ENCODE results near the gene TRIM65.
"Not testable (repeated sequence)": the region's sequence is repeated elsewhere in the genome, so short reads cannot be mapped to it uniquely, and the experiment has no call there.

TRIM65 gene

DNA sequence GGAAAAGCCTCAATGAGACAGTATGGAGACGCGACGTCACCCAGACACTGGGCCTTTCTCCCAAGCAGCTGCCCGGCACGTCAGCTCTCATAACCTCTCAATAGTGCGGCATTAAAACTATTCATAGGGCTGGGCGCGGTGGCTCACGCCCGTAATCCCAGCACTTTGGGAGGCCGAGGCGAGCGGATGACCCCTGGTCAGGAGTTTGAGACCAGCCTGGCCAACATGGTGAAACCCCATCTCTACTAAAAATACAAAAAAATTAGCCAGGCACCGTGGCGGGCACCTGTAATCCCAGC lies 45.1 kb downstream of the TRIM65 start:
- DNase-seq (ENCODE audit: low read depth), result not testable (repeated sequence)

DNA sequence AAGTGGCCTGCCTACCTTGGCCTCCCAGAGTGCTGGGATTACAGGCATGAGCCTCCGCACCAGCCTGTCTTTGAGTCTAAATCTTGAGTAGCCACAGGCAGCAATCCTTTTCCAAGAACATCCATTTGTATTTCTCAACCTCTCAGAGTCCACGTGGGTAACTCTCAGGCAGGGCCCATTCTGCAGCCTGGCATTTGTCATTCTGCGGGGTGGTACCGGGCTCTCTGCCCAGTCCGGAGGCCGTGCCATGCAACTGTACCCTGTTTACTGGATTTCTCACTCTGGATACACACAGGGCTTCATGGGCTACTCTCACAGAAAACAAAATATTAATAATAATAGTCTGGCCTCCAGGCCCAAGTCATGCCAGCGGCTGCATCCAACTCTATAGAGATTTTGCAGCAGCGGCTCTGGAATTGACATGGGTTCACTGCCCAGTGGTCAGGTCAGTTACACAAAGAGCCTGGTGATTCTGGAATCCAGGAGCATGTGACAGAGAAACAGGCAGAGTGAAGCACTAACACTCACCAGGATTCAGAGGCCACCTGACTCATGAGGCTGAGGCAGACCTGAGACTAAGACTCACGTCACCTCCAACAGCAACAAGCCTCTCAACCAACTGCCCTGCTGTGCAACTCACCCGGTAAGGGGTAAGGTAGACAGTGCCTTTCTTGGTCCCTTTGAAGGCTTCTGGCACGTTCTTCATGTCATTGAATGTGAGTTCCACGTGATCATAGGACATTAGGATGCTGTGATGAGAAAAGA lies 45.6 kb downstream of the TRIM65 start:
- peak; percentile 69 for DNase-seq (ENCODE audit: low read depth)

DNA sequence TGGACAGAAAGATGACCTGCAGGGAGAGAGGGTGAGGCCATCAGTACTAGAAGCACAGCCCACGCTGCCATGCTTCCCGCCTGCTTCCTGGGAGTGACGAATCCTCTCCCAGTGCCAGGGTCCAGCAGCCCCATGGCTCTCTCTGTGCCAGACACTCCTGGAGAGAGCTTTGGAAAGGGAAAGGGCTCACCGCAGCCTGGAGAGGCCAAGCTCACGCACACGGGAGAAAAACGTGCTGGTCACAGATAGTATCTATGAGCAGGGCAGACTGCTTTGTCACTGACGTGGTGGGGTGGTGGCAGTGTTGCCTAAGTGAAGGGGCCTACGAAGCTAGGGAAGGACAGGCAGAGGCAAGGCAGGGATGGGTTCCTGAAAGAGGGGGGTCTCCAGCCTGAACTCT lies 47.0 kb downstream of the TRIM65 start:
- no peak for DNase-seq (ENCODE audit: low read depth)

- no peak for DNase-seq (ENCODE audit: low read depth)
Measured at GRCh38 chr17:75849279-75849646, 47.5 kb downstream of the TRIM65 start.

DNA sequence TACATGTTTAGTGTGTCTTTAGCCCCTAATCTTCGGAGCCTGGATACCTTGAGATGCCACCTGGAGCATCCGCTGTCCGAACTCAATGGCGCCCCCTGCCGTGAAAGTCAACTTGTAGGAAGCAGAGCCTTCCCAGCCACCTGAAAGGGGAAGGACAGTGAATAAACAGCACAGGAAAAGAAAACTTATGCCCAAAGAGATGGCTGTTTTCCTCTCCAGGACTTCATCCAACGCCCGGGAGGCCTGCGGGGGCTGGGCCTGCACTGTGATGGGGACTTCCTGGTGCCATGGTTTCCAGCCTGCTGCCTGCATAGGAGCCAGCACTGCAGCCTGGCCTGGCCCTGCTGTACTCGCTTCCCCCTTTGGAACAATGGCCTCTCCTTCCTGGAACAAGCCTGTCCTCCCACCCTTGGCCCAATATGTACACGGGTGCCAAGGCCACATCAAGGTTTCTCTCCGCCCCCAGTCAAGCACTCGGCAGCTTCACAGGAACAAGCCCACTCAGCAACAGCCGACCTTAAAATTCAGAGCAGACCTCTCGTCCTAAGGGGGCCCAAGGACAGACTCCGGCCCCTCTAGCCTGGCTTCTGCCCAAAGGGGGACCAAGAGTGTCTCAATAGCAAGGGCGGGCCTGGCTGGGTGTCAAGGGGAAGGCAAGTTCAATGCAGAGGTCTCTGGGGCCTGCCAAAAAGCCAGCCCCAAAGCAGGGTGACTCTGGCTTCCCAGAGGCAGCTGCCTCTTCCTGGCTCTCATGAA lies 48.0 kb downstream of the TRIM65 start:
- DNase-seq (ENCODE audit: low read depth), result no peak

GRCh38 chr17:75847614-75848522 lies 48.9 kb downstream of the TRIM65 start:
- no peak for DNase-seq (ENCODE audit: low read depth)

DNA sequence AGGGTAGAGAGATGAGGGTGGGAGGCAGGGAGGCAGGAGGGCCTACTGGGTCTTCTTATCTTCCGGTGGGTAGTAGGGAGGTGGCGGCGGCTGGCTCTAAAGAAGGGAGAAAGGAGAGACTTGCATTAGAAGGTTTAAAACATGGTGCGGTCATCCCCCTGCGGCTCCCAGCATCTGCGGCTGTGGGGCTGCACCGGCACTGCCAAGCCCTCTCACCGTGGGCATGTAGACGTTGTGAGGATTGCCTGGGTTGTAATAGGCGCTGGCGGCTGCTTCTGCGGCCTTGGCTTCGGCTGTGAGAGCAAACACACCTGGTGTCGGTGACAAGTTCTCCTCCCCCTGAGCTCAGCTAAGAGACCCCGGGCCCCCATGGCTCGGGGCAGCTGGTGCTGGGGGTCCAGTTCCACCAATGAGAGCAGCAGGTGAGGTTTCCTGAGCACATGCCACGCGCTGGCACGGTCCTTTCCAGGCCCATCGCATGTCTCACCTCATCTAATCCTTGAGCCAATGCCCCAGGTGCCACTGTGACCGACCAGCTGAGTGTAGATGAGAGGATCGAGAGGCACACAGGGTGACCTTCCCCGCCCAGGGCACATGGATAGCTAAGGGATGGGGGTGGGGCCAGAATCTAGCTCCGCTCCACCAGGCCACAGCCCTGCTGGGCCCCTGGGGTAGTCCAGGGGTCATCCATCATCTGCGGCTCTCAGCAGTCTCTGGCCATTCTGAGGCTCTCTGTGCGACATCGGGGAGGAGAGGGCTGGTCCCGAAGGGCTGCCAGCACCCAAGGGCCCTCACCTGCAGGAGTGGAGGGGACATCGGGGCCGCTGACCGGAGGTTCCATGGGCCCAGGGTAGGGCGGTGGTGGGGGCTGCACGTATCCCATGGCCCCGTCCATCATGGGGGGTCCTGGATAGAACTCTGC lies 49.8 kb downstream of the TRIM65 start:
- DNase-seq (ENCODE audit: low read depth), result no peak

DNA sequence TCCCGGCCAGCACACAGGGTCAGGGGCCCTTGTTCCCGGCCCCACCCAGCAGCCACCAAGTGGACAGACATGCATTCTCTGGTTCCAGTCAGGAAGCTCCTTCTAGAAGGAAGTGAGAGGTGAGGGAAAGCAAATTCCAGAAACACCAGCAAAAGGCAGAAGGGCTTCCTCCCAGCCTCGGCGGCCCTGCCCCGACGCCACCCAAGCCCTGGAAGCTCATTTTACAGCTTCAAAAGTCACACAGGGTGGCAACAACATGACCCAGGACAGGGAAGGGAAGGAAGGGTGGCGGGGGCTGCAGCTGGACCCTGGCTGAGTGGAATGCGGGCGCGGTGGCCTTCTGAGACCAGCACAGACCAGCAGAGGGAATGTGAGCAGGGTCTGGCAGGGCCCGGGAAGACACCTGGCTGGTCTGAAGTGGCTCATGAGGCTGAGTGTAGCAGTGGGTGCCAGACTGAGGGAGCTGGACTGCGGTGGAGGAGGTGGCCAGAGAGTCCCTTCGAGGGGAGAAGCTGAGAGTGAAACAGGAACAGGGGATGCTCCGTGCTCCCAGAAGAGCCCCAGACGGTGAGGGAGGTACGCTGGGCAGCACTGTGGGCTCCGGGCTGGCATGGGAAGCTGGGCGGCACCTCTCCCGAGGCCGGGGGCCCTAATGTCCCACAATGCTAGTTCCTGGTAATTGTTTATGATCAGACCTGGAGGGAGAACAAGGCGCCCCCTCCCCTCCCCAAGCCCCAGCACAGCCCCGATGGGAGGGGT lies 50.6 kb downstream of the TRIM65 start:
- no peak for DNase-seq (ENCODE audit: low read depth)

DNA sequence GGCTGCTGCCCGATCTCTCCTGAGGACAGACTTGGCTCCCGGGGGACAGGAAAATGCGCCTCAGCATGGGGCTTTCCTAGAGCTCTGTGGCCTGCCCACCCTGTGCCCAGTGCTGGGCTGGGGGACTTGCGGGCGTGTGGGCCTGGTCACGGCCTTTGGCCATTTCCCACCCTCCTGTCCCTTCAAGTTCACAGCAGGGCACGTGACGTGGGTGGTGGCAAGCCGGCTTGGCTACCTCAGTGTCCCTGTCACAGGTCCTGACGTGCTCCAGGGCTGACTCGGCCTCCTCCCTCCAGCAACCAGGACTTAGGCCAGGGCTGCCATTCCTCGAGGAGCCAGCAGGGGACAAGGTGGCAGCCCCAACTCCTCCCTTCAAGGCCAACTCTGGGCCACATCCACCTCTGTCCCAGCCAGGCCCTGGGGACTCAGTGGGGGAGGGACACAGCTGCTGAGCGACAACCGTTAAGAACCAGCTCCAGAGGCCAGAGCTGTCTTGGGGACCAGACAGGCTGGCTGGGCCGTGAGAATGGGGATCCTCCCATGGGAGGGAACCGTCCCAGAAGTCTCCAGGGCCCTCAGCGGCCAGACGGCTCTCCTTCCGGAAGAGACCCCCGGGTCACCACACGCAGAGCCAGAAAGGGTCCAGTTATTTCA lies 51.6 kb downstream of the TRIM65 start:
- DNase-seq (ENCODE audit: low read depth), result peak; percentile 65

DNA sequence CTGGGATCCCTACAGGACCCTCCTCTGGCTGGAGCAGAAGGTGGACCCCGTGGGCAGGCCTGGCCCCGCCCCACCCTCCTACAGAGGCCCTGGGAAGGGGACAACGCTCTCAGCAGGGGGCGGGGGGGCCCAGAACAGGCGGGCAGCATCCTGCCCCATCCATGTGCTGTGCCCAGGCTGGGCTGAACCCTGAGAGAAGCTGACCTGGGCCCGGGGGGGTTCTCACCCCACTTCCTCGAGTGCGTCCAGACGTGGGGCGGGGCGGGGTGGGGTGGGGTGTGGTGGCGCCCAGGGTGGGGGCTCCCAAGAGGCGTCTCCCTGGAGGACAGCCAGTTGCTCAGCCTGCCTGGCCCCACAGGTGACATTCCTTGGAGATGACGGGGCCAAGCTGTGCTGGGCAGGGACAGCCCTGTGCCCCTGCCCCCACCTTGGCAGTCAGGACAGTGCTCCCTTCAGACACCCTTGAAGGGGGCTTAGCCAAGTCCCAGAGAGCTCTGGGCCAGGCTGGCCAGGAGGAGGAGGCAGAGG lies 52.2 kb downstream of the TRIM65 start:
- no peak for DNase-seq (ENCODE audit: low read depth)

DNA sequence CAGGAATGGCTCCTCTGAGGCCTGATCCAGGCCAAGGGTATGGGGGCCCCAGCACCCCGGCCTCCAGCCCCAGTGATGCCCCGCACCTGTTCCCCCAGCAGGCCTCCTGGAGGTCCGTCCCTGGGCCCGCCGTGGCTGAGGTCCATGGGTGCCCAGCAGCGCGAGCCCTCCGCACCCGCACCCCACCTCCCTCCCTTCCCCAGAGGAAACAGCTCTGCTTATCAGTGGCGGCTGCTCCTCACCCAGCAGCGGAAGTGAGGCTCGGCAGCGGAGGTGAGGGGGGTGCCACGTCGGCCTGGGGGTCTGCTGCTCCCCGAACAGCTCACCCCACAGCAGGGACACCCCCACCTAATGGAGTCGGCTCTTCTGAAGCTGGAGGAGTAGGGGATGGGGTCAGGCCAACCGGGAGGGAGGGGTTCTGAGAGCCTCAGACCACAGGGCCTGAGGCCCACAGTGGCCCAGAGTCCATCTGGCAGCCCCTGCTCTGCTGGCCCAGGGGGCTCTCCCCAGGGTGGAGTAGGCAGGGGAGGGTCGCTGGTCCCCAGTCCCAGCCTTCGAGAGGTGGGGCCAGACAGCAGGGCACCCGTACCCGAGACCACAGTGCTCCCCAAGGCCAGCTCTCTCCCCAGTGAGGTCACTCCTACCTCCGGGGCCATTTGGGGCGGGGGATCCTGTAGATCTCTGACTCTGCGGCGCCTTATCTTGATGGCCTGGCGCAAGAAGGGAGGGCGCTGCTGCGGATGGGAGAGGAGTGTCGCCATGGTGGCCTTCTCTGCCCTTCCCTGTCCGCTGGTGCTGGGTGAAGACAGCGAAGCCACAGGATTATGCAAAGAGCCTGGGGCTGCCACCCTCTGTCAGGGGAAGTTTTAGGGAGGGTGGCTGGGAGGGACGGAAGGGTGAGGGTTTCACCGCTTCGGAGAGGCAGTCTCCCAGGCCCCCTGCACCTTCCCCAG lies 52.9 kb downstream of the TRIM65 start, which contains the start of gene UNC13D:
UNC13D (minus strand) TSS at position 828 of the 953 bp plus-strand sequence; CDS start at position 761, 67 bp downstream.
- no peak for DNase-seq (ENCODE audit: low read depth)

GRCh38 chr17:75842963-75843576 lies 53.7 kb downstream of the TRIM65 start:
- no peak for DNase-seq (ENCODE audit: low read depth)

DNA sequence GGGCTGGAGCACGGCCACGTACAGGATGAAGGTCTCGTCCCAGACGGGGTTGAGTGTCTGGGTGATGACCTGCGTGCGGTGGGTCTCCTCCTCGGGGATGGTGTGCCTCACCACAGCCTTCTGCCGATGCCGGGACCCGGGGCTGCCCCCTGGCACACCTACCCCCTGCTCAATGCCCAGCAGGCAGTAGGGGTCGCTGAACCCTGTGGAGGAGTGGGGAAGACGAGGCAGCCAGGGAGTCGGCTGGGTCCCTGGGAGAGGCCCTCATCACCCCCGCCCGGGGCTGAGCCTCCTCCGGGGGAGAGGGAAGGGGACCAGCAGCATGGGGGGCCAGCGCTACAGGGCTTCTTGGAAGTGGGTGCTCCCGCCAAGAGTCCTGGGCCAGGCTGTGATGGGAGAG lies 54.3 kb downstream of the TRIM65 start:
- no peak for DNase-seq (ENCODE audit: low read depth)

DNA sequence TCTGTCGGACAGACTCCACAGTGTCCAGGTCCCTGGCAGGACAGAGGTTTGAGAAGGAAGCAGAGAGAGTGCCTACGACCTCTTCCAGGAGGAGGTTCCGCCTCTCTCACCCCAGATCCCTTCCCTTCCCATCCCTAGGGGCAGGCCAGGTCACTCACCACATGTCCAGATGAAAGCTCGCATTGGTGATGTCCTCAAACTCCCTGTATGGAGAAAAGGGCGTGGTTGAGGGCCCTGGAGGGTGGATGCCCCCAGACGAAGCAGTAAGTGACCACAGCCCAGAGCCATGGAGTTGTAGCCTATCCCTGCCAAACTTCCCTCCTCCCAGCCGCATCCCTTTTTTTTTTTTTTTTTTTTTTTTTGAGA lies 56.0 kb downstream of the TRIM65 start:
- DNase-seq (ENCODE audit: low read depth), result no peak

GRCh38 chr17:75839942-75840798 lies 56.6 kb downstream of the TRIM65 start:
- no peak for DNase-seq (ENCODE audit: low read depth)
